Panc1 (cell line): ENCODE data around the gene SCG2. TPM values are rescaled to one million over a fixed set of nuclear protein-coding genes. Genes with fewer than 3 reads are reported as not detected.

ENCODE experiments used
- ATAC-seq: fragments of 200-7000 bp; cut with Tn5 transposase; 2 replicates; pipeline ENCODE4 v1.9.1; 2020; ENCODE audit warnings: mild to moderate bottlenecking, moderate library complexity
- BruUV-seq: library from RNA; stranded (reverse); fragments of 400-500 nt; replicated peaks from 2 replicates; lab custom pipeline; 2021; lab: Mats Ljungman, UMichigan
- CTCF ChIA-PET: fragments of 300-600 bp; sonication (Branson Sonifier 250); formaldehyde crosslinking; loops from one replicate; lab custom pipeline; 2022; ENCODE audit warnings: antibody characterized with exemption; lab: Charles Lee
- POLR2A ChIA-PET: fragments of 300-600 bp; sonication (Branson Sonifier 250); formaldehyde crosslinking; loops from one replicate; lab custom pipeline; 2022; ENCODE audit warnings: antibody characterized with exemption; lab: Charles Lee
- DNase-seq: peaks from one replicate; pipeline ENCODE4 v3.0.0-alpha.2; 2010; ENCODE audit warnings: low read depth, low spot score
- H3K27ac ChIP-seq: 2 replicates; pipeline ENCODE4 v1.5.1; 2011; ENCODE audit warnings: mild to moderate bottlenecking, low read length, inconsistent platforms
- H3K27me3 ChIP-seq: fragments of 200-500 bp; sonication (Bioruptor generic); 2 replicates; pipeline ENCODE4 v1.6.0; 2014; ENCODE audit warnings: low read length, inconsistent platforms; ENCODE audit not compliant: control insufficient read depth, insufficient read depth
- H3K36me3 ChIP-seq: fragments of 200-500 bp; sonication (Bioruptor generic); 2 replicates; pipeline ENCODE4 v1.5.1; 2014; ENCODE audit warnings: inconsistent platforms, mild to moderate bottlenecking, low read length, moderate library complexity; ENCODE audit not compliant: control insufficient read depth, insufficient read depth
- H3K4me1 ChIP-seq: 2 replicates; pipeline ENCODE4 v1.5.1; 2011; ENCODE audit warnings: inconsistent platforms, mild to moderate bottlenecking, low read length, moderate library complexity; ENCODE audit not compliant: control insufficient read depth, insufficient read depth
- H3K4me3 ChIP-seq, 2 experiments: 2 replicates each; pipeline ENCODE4 v1.5.1; 2011 to 2012; ENCODE audit warnings: low read depth in 2 of 2, low read length in 2 of 2, mild to moderate bottlenecking in 2 of 2, inconsistent platforms in 1 of 2, moderate library complexity in 1 of 2
- H3K9me3 ChIP-seq: fragments of 200-500 bp; sonication (Bioruptor generic); 2 replicates; pipeline ENCODE4 v1.5.1; 2014; ENCODE audit warnings: low read depth, mild to moderate bottlenecking, inconsistent platforms, low read length, moderate library complexity; ENCODE audit not compliant: control insufficient read depth, insufficient read depth
- POLR2AphosphoS5 ChIP-seq: IDR thresholded peaks from 2 replicates; pipeline ENCODE4 v1.6.1; 2012; ENCODE audit warnings: mild to moderate bottlenecking, low read depth, low read length, moderate library complexity
- SIN3A ChIP-seq: IDR thresholded peaks from 2 replicates; pipeline ENCODE4 v1.6.1; 2012; ENCODE audit warnings: low read depth, mild to moderate bottlenecking, low read length, moderate library complexity, borderline replicate concordance; ENCODE audit not compliant: insufficient read depth
- TCF7L2 ChIP-seq: IDR thresholded peaks from 2 replicates; pipeline ENCODE4 v1.6.1; 2011; ENCODE audit warnings: mild to moderate bottlenecking, low read depth, low read length, inconsistent platforms
- in situ Hi-C: cut with HindIII; loops from 2 replicates; pipeline ENCODE4 v1.10.0; 2016; ENCODE audit warnings: low sequenced_read_pairs, low pct_unique_long_range_greater_than_20kb
- intact Hi-C: fragments of 100-400 bp; cut with micrococcal nuclease; formaldehyde crosslinking; loops from one replicate; pipeline ENCODE4 v1.10.0; 2022; ENCODE audit not compliant: unreplicated experiment
- total RNA-seq: library from RNA; stranded (reverse); gene quantifications from one replicate; pipeline ENCODE4 v1.2.1, GENCODE V29; 2021; ENCODE audit not compliant: unreplicated experiment
- TF ChIP-seq, protein P1 (sequence below): fragments of 450-650 bp; IDR thresholded peaks from 2 replicates; pipeline ENCODE4 v1.5.1; 2017; ENCODE audit warnings: mild to moderate bottlenecking
- TF ChIP-seq, protein P2 (sequence below), 2 experiments: IDR thresholded peaks; 2 replicates each; pipeline ENCODE4 v1.6.1; 2011 to 2012; ENCODE audit warnings: low read depth in 2 of 2, control low read depth in 1 of 2, low read length in 1 of 2, mild to moderate bottlenecking in 1 of 2, moderate library complexity in 1 of 2; ENCODE audit not compliant: insufficient read depth in 1 of 2

SCG2 gene
- total RNA-seq, 1 experiment from 2014 or later = 1.7 TPM

DNA sequence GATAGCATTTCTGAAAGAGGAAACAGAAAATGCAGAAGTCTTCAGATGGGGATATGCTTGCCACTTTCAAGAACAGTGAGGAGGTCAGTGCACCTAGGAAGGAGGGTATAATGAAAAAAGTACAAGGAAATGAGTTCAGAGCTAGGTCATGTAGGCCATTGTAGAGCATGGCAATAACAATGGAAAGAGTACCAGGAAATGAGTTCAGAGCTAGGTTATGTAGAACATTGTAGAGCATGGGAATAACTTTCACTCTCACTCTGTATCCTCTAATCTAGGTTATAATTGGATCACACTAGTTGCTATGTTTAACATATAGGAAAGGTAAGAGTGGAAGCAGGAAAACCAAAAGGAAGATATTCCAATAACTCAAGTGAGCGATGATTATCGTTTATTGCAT is 12.3 kb downstream of the SCG2 start:
- DNase-seq (no peak), ATAC-seq (no peak)
- TF ChIP-seq, protein P1, sequence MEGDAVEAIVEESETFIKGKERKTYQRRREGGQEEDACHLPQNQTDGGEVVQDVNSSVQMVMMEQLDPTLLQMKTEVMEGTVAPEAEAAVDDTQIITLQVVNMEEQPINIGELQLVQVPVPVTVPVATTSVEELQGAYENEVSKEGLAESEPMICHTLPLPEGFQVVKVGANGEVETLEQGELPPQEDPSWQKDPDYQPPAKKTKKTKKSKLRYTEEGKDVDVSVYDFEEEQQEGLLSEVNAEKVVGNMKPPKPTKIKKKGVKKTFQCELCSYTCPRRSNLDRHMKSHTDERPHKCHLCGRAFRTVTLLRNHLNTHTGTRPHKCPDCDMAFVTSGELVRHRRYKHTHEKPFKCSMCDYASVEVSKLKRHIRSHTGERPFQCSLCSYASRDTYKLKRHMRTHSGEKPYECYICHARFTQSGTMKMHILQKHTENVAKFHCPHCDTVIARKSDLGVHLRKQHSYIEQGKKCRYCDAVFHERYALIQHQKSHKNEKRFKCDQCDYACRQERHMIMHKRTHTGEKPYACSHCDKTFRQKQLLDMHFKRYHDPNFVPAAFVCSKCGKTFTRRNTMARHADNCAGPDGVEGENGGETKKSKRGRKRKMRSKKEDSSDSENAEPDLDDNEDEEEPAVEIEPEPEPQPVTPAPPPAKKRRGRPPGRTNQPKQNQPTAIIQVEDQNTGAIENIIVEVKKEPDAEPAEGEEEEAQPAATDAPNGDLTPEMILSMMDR = no peak
- no peak for TF ChIP-seq TCF7L2
- TF ChIP-seq, protein P2, sequence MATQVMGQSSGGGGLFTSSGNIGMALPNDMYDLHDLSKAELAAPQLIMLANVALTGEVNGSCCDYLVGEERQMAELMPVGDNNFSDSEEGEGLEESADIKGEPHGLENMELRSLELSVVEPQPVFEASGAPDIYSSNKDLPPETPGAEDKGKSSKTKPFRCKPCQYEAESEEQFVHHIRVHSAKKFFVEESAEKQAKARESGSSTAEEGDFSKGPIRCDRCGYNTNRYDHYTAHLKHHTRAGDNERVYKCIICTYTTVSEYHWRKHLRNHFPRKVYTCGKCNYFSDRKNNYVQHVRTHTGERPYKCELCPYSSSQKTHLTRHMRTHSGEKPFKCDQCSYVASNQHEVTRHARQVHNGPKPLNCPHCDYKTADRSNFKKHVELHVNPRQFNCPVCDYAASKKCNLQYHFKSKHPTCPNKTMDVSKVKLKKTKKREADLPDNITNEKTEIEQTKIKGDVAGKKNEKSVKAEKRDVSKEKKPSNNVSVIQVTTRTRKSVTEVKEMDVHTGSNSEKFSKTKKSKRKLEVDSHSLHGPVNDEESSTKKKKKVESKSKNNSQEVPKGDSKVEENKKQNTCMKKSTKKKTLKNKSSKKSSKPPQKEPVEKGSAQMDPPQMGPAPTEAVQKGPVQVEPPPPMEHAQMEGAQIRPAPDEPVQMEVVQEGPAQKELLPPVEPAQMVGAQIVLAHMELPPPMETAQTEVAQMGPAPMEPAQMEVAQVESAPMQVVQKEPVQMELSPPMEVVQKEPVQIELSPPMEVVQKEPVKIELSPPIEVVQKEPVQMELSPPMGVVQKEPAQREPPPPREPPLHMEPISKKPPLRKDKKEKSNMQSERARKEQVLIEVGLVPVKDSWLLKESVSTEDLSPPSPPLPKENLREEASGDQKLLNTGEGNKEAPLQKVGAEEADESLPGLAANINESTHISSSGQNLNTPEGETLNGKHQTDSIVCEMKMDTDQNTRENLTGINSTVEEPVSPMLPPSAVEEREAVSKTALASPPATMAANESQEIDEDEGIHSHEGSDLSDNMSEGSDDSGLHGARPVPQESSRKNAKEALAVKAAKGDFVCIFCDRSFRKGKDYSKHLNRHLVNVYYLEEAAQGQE (IDR thresholded peaks at IDR 0.05; ENCODE audit: insufficient read depth in 1 of 2, low read depth in 2 of 2, low read length in 1 of 2) = no peak
- TF ChIP-seq POLR2AphosphoS5 = no peak
- TF ChIP-seq SIN3A = no peak
- Histone ChIP-seq H3K27me3 (no peaks in the 10 kb centered on the region), H3K4me1 (no peaks in the 10 kb centered on the region), H3K36me3 (no peaks in the 10 kb centered on the region), H3K9me3 (no peaks in the 10 kb centered on the region), H3K27ac (no peak overlapping the region), H3K4me3 (no peak overlapping the region)
- ChIA-PET CTCF (no interaction called here), POLR2A (no interaction called here)
- BruUV-seq = no TSS peak
- intact Hi-C loops = no loop called here
- in situ Hi-C loops = no loop called here

- intact Hi-C loops (no loop called here), in situ Hi-C loops (no loop called here)
- TF ChIP-seq, protein P2 (IDR thresholded peaks at IDR 0.05; ENCODE audit: insufficient read depth in 1 of 2, low read depth in 2 of 2, low read length in 1 of 2) = no peak
- TF ChIP-seq SIN3A = no peak
- no peak for TF ChIP-seq POLR2AphosphoS5
- no peak for TF ChIP-seq TCF7L2
- TF ChIP-seq, protein P1 = no peak
- H3K27ac ChIP-seq = no peak overlapping the region
- ChIA-PET POLR2A (no interaction called here), CTCF (no interaction called here)
- BruUV-seq = no TSS peak
- no peak overlapping the region for H3K4me3 ChIP-seq
- DNase-seq (no peak), ATAC-seq (no peak)
- no peaks in the 10 kb centered on the region for H3K9me3 ChIP-seq
- H3K4me1 ChIP-seq = no peaks in the 10 kb centered on the region
- no peaks in the 10 kb centered on the region for H3K36me3 ChIP-seq
- no peaks in the 10 kb centered on the region for H3K27me3 ChIP-seq
Measured at GRCh38 chr2:223588251-223588650, 13.9 kb downstream of the SCG2 start.
